ENCODE measurements around the gene OR7C1. TPM values are rescaled to one million over a fixed set of nuclear protein-coding genes. Genes with fewer than 3 reads are reported as not detected.
"Not testable (repeated sequence)": the region's sequence is repeated elsewhere in the genome, so short reads cannot be mapped to it uniquely, and the experiment has no call there.

OR7C1 gene
- total RNA-seq, 2 donors from 2014 or later: 3.2 to 5.1 TPM

DNA sequence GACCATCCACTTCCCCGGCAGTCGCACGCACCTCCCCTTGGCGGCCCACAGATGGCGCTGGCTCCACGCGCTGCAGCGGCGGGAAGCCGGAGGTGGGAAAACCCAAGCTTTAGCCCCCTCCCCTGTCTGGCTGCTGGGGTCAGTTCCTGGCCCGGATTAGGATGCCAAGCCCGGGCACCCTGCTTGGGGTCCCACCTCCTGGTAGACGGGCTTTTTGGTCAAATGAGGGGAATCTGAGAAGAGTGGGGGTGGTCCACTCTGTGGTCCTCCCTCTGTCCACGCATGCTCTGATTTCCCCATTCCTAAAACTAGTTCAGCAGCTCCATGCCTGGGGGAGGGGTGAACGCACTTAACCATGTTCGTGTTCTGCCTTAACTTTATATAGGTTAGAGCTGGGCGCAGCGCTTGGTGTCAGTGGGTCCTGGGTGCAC is 48.5 kb downstream of the OR7C1 start:
- H3K4me3 ChIP-seq: no peak overlapping the region
- no peaks in the 10 kb centered on the region for H3K4me1 ChIP-seq (replicated peaks)
- TF ChIP-seq, protein P1, sequence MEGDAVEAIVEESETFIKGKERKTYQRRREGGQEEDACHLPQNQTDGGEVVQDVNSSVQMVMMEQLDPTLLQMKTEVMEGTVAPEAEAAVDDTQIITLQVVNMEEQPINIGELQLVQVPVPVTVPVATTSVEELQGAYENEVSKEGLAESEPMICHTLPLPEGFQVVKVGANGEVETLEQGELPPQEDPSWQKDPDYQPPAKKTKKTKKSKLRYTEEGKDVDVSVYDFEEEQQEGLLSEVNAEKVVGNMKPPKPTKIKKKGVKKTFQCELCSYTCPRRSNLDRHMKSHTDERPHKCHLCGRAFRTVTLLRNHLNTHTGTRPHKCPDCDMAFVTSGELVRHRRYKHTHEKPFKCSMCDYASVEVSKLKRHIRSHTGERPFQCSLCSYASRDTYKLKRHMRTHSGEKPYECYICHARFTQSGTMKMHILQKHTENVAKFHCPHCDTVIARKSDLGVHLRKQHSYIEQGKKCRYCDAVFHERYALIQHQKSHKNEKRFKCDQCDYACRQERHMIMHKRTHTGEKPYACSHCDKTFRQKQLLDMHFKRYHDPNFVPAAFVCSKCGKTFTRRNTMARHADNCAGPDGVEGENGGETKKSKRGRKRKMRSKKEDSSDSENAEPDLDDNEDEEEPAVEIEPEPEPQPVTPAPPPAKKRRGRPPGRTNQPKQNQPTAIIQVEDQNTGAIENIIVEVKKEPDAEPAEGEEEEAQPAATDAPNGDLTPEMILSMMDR (IDR thresholded peaks at IDR 0.05): peak; percentile 28 to 79 (median 67)
- TF ChIP-seq POLR2A (IDR thresholded peaks at IDR 0.05): no peak
- intact Hi-C loops (cut with DNase I): no loop called here
- H3K27ac ChIP-seq: no peak overlapping the region
- H3K9me3 ChIP-seq: no peaks in the 10 kb centered on the region
- H3K27me3 ChIP-seq (replicated peaks; ENCODE audit: insufficient read depth): peaks cover 2% of the 10 kb centered on the region
- DNase-seq (ENCODE audit: low spot score): peak; percentile 14
- no peaks in the 10 kb centered on the region for H3K36me3 ChIP-seq
- 13% methylated on average over 18 of the region's 18 CpGs for WGBS

- WGBS: 62% methylated on average over 10 of the region's 11 CpGs
- intact Hi-C loops (cut with DNase I); H3K9me3 ChIP-seq; H3K4me1 ChIP-seq (replicated peaks); H3K27ac ChIP-seq; H3K27me3 ChIP-seq (replicated peaks; ENCODE audit: insufficient read depth); H3K4me3 ChIP-seq; H3K36me3 ChIP-seq; DNase-seq (ENCODE audit: low spot score): not testable (repeated sequence)
Measured at GRCh38 chr19:14785102-14785793, 49.7 kb downstream of the OR7C1 start.

DNA sequence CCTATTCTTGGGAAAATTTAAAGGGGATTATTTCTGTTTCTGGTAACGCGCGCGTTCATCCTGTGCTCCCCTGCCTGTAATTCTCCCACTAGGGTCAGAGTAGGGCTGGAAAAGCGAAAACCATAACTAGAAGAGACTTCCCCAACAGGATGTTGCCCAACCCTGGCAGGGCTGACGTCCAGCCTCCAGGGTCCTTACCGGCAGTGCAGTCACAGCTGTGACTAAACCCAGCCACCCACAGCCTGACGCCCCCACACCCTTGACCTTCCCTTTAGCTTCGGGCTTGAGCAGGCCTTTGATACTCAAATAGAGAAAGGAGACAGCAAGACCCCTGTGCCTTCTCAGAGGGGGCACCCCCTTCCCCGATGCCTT is 50.3 kb downstream of the OR7C1 start:
- H3K27me3 ChIP-seq (replicated peaks; ENCODE audit: insufficient read depth); H3K36me3 ChIP-seq; H3K4me3 ChIP-seq; H3K4me1 ChIP-seq (replicated peaks); H3K9me3 ChIP-seq; intact Hi-C loops (cut with DNase I); H3K27ac ChIP-seq: not testable (repeated sequence)
- peak; percentile 12 for DNase-seq (ENCODE audit: low spot score)
- 69% methylated on average over 10 of the region's 10 CpGs for WGBS

- 65% methylated on average over 8 of the region's 8 CpGs for WGBS
- H3K4me3 ChIP-seq; H3K27ac ChIP-seq; H3K36me3 ChIP-seq; H3K4me1 ChIP-seq (replicated peaks); H3K27me3 ChIP-seq (replicated peaks; ENCODE audit: insufficient read depth); H3K9me3 ChIP-seq; DNase-seq (ENCODE audit: low spot score); intact Hi-C loops (cut with DNase I): not testable (repeated sequence)
Measured at GRCh38 chr19:14783410-14783998, 51.5 kb downstream of the OR7C1 start.

GRCh38 chr19:14782626-14783409 is 52.2 kb downstream of the OR7C1 start:
- 84% methylated on average over 16 of the region's 16 CpGs for WGBS
- peaks cover 2% of the 10 kb centered on the region for H3K27me3 ChIP-seq (replicated peaks; ENCODE audit: insufficient read depth)

DNA sequence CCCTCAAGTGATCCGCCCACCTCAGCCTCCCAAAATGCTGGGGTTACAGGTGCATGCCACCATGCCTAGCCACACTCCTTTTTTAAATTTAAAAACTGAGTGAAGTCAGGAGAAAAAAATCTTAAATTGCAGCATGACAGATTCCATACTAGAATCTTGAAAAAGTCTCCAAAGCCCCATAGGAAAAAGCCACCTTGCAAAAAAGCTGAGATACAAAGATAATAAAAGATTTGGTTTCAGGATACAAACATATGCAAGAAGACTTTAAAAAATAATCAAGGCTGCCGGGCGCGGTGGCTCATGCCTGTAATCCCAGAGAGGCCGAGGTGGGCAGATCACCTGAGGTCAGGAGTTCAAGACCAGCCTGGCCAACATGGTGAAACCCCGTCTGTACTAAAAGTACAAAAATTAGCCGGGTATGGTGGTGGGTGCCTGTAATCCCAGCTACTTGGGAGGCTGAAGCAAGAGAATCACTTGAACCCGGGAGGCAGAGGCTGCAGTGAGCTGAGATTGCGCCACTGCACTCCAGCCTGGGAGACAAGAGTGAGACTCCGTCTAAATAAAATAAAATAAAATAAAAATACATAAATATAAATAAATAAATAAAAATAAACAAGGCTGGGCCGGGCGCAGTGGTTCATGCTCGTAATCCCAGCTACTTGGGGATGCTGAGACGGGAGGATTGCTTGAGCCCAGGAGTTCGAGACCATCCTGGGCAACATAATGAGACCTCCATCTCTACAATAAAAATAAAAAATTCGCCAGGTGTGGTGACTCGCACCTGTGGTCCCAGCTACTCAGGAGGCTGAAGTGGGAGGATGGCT is 53.1 kb downstream of the OR7C1 start:
- intact Hi-C loops (cut with DNase I); H3K27me3 ChIP-seq (replicated peaks; ENCODE audit: insufficient read depth); H3K4me1 ChIP-seq (replicated peaks); H3K36me3 ChIP-seq; H3K27ac ChIP-seq; H3K9me3 ChIP-seq; DNase-seq (ENCODE audit: low spot score); H3K4me3 ChIP-seq: not testable (repeated sequence)
- WGBS: 86% methylated on average over 17 of the region's 17 CpGs

More at GRCh38 chr19:14782626-14783409, 52.2 kb downstream of the OR7C1 start:
- intact Hi-C loops (cut with DNase I): no loop called here
- H3K9me3 ChIP-seq: no peaks in the 10 kb centered on the region
- H3K4me3 ChIP-seq: no peak overlapping the region
- no peaks in the 10 kb centered on the region for H3K36me3 ChIP-seq
- no peaks in the 10 kb centered on the region for H3K4me1 ChIP-seq (replicated peaks)
- DNase-seq (ENCODE audit: low spot score): no peak
- TF ChIP-seq, protein P1 (IDR thresholded peaks at IDR 0.05): no peak
- no peak for TF ChIP-seq POLR2AphosphoS5 (IDR thresholded peaks at IDR 0.05)
- TF ChIP-seq POLR2A (IDR thresholded peaks at IDR 0.05): no peak
- no peak overlapping the region for H3K27ac ChIP-seq

GRCh38 chr19:14780622-14781225 is 54.3 kb downstream of the OR7C1 start:
- DNase-seq (ENCODE audit: low spot score); H3K27me3 ChIP-seq (replicated peaks; ENCODE audit: insufficient read depth); intact Hi-C loops (cut with DNase I); H3K9me3 ChIP-seq; H3K4me1 ChIP-seq (replicated peaks); H3K27ac ChIP-seq; H3K36me3 ChIP-seq; H3K4me3 ChIP-seq: not testable (repeated sequence)
- 84% methylated on average over 11 of the region's 14 CpGs for WGBS

Measured in prostate gland (tissue), 2 donors.